Uterus (tissue), 4 donors: ENCODE measurements around the gene APP. TPM values are rescaled to one million over a fixed set of nuclear protein-coding genes. Genes with fewer than 3 reads are reported as not detected.
"Not testable (repeated sequence)": the region's sequence is repeated elsewhere in the genome, so short reads cannot be mapped to it uniquely, and the experiment has no call there.

Experiments
- DNase-seq, 2 donors: peaks; one replicate each; pipeline ENCODE4 v3.0.0-alpha.2; 2019 to 2020
- H3K27ac ChIP-seq, 2 donors: fragments of 200-600 bp; sonication (generic); 1 replicate in 1 of 2; 2 replicates in 1 of 2; pipeline ENCODE4 v1.5.1; 2016 to 2018
- H3K27me3 ChIP-seq, 2 donors: fragments of 200-600 bp; sonication (generic); one replicate each; pipeline ENCODE4 v1.5.1; 2018 to 2019; ENCODE audit warnings: control low read depth in 1 of 2
- H3K36me3 ChIP-seq, 2 donors: fragments of 200-600 bp; sonication (generic); one replicate each; pipeline ENCODE4 v1.5.1; 2019; ENCODE audit warnings: control low read depth in 1 of 2
- H3K4me1 ChIP-seq, 2 donors: fragments of 200-600 bp; sonication (generic); one replicate each; pipeline ENCODE4 v1.5.1; 2018 to 2019; ENCODE audit warnings: control low read depth in 1 of 2
- H3K4me3 ChIP-seq, 2 donors: fragments of 200-600 bp; sonication (generic); 1 replicate in 1 of 2; 2 replicates in 1 of 2; pipeline ENCODE4 v1.5.1; 2018 to 2019; ENCODE audit warnings: mild to moderate bottlenecking in 1 of 2
- H3K9me3 ChIP-seq, 2 donors: fragments of 200-600 bp; sonication (generic); one replicate each; pipeline ENCODE4 v1.5.1; 2019; ENCODE audit warnings: control low read depth in 1 of 2
- CTCF ChIP-seq, 4 experiments: fragments of 200-600 bp in 2 of 4; fragments of 450-650 bp in 2 of 4; sonication (generic) in 2 of 4; IDR thresholded peaks; one replicate each; pipeline ENCODE4 v1.5.1; 2016 to 2019; ENCODE audit warnings: antibody characterized with exemption in 4 of 4, mild to moderate bottlenecking in 2 of 4, moderate library complexity in 1 of 4
- POLR2A ChIP-seq, 2 donors: fragments of 450-650 bp; IDR thresholded peaks; one replicate each; pipeline ENCODE4 v1.6.1; 2016; ENCODE audit warnings: antibody characterized with exemption in 2 of 2, mild to moderate bottlenecking in 1 of 2, moderate library complexity in 1 of 2
- intact Hi-C: fragments of 100-400 bp; cut with DNase I; formaldehyde crosslinking; loops from one replicate; pipeline ENCODE4 v1.15.1; 2023; ENCODE audit warnings: low total_unique reads
- total RNA-seq, 4 donors: library from RNA; depleted of rRNA in 3 of 4; stranded (reverse); fragments of >200 nt in 3 of 4; gene quantifications; one replicate each; pipeline versions ENCODE4 v1.1.0 to v1.2.4, GENCODE V29; 2014 to 2023
- donor health status: DM: yes; HTN: yes; CAD: no.

The APP gene
- total RNA-seq, 4 donors from 2014 or later, result 212 to 537 (median 430) TPM

- intact Hi-C loops, result no loop called here
- H3K4me1 ChIP-seq, result no peaks in the 10 kb centered on the region
Observed at GRCh38 chr21:26131554-26131953, 39.0 kb downstream of the APP start.

GRCh38 chr21:26131053-26131452 is 39.5 kb downstream of the APP start:
- H3K4me1 ChIP-seq, H3K9me3 ChIP-seq, intact Hi-C loops, DNase-seq, H3K27me3 ChIP-seq, H3K27ac ChIP-seq, H3K4me3 ChIP-seq, H3K36me3 ChIP-seq: not testable (repeated sequence)

More at GRCh38 chr21:26131554-26131953, 39.0 kb downstream of the APP start:
- no peak overlapping the region for H3K4me3 ChIP-seq
- H3K9me3 ChIP-seq, result no peaks in the 10 kb centered on the region
- no peaks in the 10 kb centered on the region for H3K27me3 ChIP-seq
- no peak for TF ChIP-seq POLR2A (IDR thresholded peaks at IDR 0.05)
- TF ChIP-seq CTCF (IDR thresholded peaks at IDR 0.05), result no peak
- H3K36me3 ChIP-seq, result no peaks in the 10 kb centered on the region
- DNase-seq, result no peak
- no peak overlapping the region for H3K27ac ChIP-seq

GRCh38 chr21:26130249-26130881 is 40.2 kb downstream of the APP start:
- no peaks in the 10 kb centered on the region for H3K27me3 ChIP-seq
- DNase-seq, result no peak
- no peaks in the 10 kb centered on the region for H3K36me3 ChIP-seq
- no peak overlapping the region for H3K27ac ChIP-seq
- no peak overlapping the region for H3K4me3 ChIP-seq
- intact Hi-C loops, result no loop called here
- H3K4me1 ChIP-seq, result no peaks in the 10 kb centered on the region
- H3K9me3 ChIP-seq, result no peaks in the 10 kb centered on the region
- TF ChIP-seq POLR2A (IDR thresholded peaks at IDR 0.05) (no peak), CTCF (IDR thresholded peaks at IDR 0.05) (no peak)

- H3K4me3 ChIP-seq, result no peak overlapping the region
- no peak for TF ChIP-seq CTCF (IDR thresholded peaks at IDR 0.05)
- no peak for TF ChIP-seq POLR2A (IDR thresholded peaks at IDR 0.05)
- intact Hi-C loops, result no loop called here
- H3K4me1 ChIP-seq, result peaks cover 4 to 12% of the 10 kb centered on the region in 2 donors
- H3K27ac ChIP-seq, result peak overlapping the region in 1 of 2 donors; percentile 6
- DNase-seq, result no peak
- H3K27me3 ChIP-seq, result no peaks in the 10 kb centered on the region
- H3K36me3 ChIP-seq, result no peaks in the 10 kb centered on the region
- no peaks in the 10 kb centered on the region for H3K9me3 ChIP-seq
Observed at GRCh38 chr21:26127918-26128317, 42.7 kb downstream of the APP start.

GRCh38 chr21:26127073-26127814 is 43.3 kb downstream of the APP start:
- Histone ChIP-seq H3K36me3 (no peaks in the 10 kb centered on the region), H3K4me1 (peaks cover 4 to 14% of the 10 kb centered on the region in 2 donors), H3K4me3 (no peak overlapping the region), H3K27me3 (no peaks in the 10 kb centered on the region), H3K9me3 (no peaks in the 10 kb centered on the region), H3K27ac (peak overlapping the region in 1 of 2 donors; percentile 6)
- DNase-seq, result no peak
- no peak for TF ChIP-seq POLR2A (IDR thresholded peaks at IDR 0.05)
- no peak for TF ChIP-seq CTCF (IDR thresholded peaks at IDR 0.05)
- intact Hi-C loops, result no loop called here
